ENCODE results near the gene HDDC3. TPM values are rescaled to one million over a fixed set of nuclear protein-coding genes. Genes with fewer than 3 reads are reported as not detected.

The HDDC3 gene
- total and polyA plus RNA-seq, 9 of the 15 experiments (the other 6 are each of a cell fraction or from before 2014, with no cell fraction given) = 14.9 to 55.8 (median 36.9) TPM

DNA sequence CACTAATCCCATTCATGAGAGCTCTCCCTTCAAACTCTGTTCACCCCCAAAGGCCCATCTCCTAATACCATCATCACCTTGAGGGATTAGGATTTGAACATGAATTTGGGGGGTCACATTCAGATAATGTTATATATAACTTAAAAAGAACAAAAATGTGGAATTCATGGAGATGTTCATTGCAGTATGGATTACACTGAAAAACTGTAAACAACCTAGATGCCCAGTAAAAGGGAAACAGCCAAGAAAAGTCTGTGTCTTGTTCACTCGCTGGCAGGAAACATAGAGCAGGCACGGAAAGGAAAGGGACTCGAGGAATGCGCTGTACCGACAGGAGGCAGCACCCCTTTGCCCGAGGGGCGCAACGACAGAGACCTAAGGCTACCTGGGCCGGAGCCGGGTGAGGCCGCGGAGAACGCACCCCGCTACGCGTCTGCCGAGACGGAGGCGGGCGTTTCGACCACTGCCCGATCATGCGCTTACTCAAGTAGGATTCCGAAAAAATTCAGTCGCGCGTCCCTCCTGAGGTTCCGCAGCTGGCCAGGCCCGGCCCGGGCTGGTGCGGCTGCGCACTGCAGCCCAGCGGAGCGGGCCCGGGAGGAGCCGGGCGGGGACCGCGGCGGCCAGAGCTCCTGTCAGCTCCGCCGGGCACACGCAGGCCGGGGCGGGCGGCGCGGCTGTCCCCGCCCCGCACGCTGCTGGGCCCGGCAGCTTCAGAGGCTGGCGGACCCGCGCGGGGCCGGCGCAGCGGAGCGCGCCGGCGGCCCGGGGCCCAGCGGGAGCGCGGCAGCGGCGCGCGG is 30.1 kb downstream of the HDDC3 start (continued):
- TF ChIP-seq NUFIP1 (IDR thresholded peaks at IDR 0.05; ENCODE audit: partially characterized antibody) (no peak), POLR2A (conservative IDR thresholded peaks at IDR 0.05) (peak; percentile 73), BRF1 (IDR thresholded peaks at IDR 0.05; ENCODE audit: borderline replicate concordance, extremely low read depth, insufficient read length) (no peak), C11orf30 (IDR thresholded peaks at IDR 0.05; ENCODE audit: low read depth) (no peak), SMC3 (conservative IDR thresholded peaks at IDR 0.05; ENCODE audit: insufficient read depth, low read depth, low read length) (no peak), KLF13 (tag; IDR thresholded peaks at IDR 0.05; ENCODE audit: borderline replicate concordance, low read depth) (no peak), HNRNPL (IDR thresholded peaks at IDR 0.05; ENCODE audit: low read depth, low read length) (no peak), SIN3A (IDR thresholded peaks at IDR 0.05; ENCODE audit: borderline replicate concordance in 2 of 2, control insufficient read depth in 1 of 2, low read depth in 2 of 2, low read length in 2 of 2) (peak in 1 of 2 experiments; percentile 45; a peak in 1 of 4 replicates), ZNF274 (IDR thresholded peaks at IDR 0.05; ENCODE audit: borderline replicate concordance, low read depth, low read length) (no peak), POU5F1 (IDR thresholded peaks at IDR 0.05; ENCODE audit: borderline replicate concordance, low read depth, low read length, partially characterized antibody) (no peak), TEAD1 (CRISPR knock-in tag; IDR thresholded peaks at IDR 0.05) (peak; percentile 27 to 73; a peak in 3 of 4 replicates)
- TF ChIP-seq, protein P1, sequence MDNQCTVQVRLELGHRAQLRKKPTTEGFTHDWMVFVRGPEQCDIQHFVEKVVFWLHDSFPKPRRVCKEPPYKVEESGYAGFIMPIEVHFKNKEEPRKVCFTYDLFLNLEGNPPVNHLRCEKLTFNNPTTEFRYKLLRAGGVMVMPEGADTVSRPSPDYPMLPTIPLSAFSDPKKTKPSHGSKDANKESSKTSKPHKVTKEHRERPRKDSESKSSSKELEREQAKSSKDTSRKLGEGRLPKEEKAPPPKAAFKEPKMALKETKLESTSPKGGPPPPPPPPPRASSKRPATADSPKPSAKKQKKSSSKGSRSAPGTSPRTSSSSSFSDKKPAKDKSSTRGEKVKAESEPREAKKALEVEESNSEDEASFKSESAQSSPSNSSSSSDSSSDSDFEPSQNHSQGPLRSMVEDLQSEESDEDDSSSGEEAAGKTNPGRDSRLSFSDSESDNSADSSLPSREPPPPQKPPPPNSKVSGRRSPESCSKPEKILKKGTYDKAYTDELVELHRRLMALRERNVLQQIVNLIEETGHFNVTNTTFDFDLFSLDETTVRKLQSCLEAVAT (IDR thresholded peaks at IDR 0.05) = peak; percentile 84 to 88
- TF ChIP-seq, protein P2, sequence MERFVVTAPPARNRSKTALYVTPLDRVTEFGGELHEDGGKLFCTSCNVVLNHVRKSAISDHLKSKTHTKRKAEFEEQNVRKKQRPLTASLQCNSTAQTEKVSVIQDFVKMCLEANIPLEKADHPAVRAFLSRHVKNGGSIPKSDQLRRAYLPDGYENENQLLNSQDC (CRISPR knock-in tag; IDR thresholded peaks at IDR 0.05) = no peak
- TF ChIP-seq, protein P3, sequence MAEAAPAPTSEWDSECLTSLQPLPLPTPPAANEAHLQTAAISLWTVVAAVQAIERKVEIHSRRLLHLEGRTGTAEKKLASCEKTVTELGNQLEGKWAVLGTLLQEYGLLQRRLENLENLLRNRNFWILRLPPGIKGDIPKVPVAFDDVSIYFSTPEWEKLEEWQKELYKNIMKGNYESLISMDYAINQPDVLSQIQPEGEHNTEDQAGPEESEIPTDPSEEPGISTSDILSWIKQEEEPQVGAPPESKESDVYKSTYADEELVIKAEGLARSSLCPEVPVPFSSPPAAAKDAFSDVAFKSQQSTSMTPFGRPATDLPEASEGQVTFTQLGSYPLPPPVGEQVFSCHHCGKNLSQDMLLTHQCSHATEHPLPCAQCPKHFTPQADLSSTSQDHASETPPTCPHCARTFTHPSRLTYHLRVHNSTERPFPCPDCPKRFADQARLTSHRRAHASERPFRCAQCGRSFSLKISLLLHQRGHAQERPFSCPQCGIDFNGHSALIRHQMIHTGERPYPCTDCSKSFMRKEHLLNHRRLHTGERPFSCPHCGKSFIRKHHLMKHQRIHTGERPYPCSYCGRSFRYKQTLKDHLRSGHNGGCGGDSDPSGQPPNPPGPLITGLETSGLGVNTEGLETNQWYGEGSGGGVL (CRISPR knock-in tag; IDR thresholded peaks at IDR 0.05) = no peak
- TF ChIP-seq, protein P4, sequence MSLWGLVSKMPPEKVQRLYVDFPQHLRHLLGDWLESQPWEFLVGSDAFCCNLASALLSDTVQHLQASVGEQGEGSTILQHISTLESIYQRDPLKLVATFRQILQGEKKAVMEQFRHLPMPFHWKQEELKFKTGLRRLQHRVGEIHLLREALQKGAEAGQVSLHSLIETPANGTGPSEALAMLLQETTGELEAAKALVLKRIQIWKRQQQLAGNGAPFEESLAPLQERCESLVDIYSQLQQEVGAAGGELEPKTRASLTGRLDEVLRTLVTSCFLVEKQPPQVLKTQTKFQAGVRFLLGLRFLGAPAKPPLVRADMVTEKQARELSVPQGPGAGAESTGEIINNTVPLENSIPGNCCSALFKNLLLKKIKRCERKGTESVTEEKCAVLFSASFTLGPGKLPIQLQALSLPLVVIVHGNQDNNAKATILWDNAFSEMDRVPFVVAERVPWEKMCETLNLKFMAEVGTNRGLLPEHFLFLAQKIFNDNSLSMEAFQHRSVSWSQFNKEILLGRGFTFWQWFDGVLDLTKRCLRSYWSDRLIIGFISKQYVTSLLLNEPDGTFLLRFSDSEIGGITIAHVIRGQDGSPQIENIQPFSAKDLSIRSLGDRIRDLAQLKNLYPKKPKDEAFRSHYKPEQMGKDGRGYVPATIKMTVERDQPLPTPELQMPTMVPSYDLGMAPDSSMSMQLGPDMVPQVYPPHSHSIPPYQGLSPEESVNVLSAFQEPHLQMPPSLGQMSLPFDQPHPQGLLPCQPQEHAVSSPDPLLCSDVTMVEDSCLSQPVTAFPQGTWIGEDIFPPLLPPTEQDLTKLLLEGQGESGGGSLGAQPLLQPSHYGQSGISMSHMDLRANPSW (CRISPR knock-in tag; IDR thresholded peaks at IDR 0.05) = peak; percentile 32; the same call in 1 of the 2 replicates
- TF ChIP-seq, protein P5, sequence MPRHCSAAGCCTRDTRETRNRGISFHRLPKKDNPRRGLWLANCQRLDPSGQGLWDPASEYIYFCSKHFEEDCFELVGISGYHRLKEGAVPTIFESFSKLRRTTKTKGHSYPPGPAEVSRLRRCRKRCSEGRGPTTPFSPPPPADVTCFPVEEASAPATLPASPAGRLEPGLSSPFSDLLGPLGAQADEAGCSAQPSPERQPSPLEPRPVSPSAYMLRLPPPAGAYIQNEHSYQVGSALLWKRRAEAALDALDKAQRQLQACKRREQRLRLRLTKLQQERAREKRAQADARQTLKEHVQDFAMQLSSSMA (CRISPR knock-in tag; IDR thresholded peaks at IDR 0.05) = no peak
- TF ChIP-seq, protein P6, sequence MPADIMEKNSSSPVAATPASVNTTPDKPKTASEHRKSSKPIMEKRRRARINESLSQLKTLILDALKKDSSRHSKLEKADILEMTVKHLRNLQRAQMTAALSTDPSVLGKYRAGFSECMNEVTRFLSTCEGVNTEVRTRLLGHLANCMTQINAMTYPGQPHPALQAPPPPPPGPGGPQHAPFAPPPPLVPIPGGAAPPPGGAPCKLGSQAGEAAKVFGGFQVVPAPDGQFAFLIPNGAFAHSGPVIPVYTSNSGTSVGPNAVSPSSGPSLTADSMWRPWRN (IDR thresholded peaks at IDR 0.05; ENCODE audit: low read depth) = no peak
